ENCODE data around the gene RNF125. TPM values are rescaled to one million over a fixed set of nuclear protein-coding genes. Genes with fewer than 3 reads are reported as not detected.
A peak's percentile ranks its signal among the peaks of the same experiment; 100 is the strongest.

RNF125 gene
- total and polyA plus RNA-seq, 9 of the 15 experiments (the other 6 are each of a cell fraction or from before 2014, with no cell fraction given): 0.01 to 0.29 (median 0.07) TPM; not detected in 1

DNA sequence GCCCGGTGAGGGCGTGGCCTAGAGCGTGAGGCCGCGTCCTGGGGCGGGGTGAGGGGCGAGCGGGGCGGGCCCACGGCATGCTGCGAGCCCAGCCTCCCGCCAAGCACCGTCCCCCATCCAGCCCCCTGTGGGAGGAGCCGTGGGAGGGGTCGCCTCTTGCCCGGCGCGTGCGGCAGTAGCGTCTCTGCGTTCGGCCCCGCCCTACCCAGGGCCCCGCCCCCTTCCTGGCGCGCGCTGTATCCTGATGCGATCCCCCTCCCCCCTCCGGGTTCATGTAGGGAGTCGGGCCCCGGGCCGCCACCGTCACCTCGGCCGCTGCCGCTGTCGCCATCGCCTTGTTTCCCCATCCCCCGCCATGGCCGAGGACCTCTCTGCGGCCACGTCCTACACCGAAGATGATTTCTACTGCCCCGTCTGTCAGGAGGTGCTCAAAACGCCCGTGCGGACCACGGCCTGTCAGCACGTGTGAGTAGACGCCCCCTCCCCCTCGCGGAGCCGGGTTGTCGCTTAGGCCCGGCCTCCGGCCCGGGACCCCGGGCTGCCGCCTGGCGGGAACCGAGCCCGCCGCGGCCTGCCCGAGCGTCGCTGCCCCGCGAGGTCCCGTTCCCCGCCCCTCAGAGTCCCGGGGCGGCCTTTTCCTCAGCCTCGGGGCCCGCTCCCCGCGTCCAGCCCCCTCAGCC is 73.9 kb downstream of the RNF125 start (continued):
- TF ChIP-seq ZNF408 (CRISPR knock-in tag; IDR thresholded peaks at IDR 0.05; ENCODE audit: low read depth) (no peak), ZNF12 (CRISPR knock-in tag; IDR thresholded peaks at IDR 0.05) (no peak), ZBTB1 (CRISPR knock-in tag; IDR thresholded peaks at IDR 0.05; ENCODE audit: borderline replicate concordance, low read depth) (no peak), LARP7 (IDR thresholded peaks at IDR 0.05) (no peak), KAT7 (CRISPR knock-in tag; IDR thresholded peaks at IDR 0.05; ENCODE audit: borderline replicate concordance) (peak; percentile 68; the same call in 1 of the 2 replicates), CHD2 (IDR thresholded peaks at IDR 0.05; ENCODE audit: low read depth, low read length) (peak; percentile 65), FOS (IDR thresholded peaks at IDR 0.05; ENCODE audit: extremely low read depth, insufficient read length) (no peak), NR3C1 (CRISPR knock-in tag; IDR thresholded peaks at IDR 0.05) (no peak), GABPB2 (CRISPR knock-in tag; conservative IDR thresholded peaks at IDR 0.05) (no peak)
- TF ChIP-seq, protein P1, sequence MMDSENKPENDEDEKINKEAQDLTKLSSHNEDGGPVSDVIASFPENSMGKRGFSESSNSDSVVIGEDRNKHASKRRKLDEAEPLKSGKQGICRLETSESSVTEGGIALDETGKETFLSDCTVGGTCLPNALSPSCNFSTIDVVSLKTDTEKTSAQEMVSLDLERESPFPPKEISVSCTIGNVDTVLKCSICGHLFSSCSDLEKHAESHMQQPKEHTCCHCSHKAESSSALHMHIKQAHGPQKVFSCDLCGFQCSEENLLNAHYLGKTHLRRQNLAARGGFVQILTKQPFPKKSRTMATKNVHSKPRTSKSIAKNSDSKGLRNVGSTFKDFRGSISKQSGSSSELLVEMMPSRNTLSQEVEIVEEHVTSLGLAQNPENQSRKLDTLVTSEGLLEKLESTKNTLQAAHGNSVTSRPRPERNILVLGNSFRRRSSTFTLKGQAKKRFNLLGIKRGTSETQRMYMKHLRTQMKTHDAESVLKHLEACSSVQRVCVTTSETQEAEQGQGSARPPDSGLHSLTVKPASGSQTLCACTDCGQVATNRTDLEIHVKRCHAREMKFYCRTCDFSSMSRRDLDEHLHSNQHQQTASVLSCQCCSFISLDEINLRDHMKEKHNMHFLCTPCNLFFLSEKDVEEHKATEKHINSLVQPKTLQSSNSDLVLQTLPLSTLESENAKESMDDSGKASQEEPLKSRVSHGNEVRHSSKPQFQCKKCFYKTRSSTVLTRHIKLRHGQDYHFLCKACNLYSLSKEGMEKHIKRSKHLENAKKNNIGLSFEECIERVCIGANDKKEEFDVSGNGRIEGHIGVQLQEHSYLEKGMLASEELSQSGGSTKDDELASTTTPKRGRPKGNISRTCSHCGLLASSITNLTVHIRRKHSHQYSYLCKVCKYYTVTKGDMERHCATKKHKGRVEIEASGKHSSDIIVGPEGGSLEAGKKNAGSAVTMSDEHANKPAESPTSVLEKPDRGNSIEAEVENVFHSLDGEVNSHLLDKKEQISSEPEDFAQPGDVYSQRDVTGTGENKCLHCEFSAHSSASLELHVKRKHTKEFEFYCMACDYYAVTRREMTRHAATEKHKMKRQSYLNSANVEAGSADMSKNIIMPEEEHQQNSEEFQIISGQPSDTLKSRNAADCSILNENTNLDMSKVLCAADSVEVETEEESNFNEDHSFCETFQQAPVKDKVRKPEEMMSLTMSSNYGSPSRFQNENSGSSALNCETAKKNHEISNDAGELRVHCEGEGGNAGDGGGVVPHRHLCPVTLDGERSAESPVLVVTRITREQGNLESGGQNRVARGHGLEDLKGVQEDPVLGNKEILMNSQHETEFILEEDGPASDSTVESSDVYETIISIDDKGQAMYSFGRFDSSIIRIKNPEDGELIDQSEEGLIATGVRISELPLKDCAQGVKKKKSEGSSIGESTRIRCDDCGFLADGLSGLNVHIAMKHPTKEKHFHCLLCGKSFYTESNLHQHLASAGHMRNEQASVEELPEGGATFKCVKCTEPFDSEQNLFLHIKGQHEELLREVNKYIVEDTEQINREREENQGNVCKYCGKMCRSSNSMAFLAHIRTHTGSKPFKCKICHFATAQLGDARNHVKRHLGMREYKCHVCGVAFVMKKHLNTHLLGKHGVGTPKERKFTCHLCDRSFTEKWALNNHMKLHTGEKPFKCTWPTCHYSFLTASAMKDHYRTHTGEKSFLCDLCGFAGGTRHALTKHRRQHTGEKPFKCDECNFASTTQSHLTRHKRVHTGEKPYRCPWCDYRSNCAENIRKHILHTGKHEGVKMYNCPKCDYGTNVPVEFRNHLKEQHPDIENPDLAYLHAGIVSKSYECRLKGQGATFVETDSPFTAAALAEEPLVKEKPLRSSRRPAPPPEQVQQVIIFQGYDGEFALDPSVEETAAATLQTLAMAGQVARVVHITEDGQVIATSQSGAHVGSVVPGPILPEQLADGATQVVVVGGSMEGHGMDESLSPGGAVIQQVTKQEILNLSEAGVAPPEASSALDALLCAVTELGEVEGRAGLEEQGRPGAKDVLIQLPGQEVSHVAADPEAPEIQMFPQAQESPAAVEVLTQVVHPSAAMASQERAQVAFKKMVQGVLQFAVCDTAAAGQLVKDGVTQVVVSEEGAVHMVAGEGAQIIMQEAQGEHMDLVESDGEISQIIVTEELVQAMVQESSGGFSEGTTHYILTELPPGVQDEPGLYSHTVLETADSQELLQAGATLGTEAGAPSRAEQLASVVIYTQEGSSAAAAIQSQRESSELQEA (IDR thresholded peaks at IDR 0.05; ENCODE audit: low read depth): no peak
- TF ChIP-seq, protein P2, sequence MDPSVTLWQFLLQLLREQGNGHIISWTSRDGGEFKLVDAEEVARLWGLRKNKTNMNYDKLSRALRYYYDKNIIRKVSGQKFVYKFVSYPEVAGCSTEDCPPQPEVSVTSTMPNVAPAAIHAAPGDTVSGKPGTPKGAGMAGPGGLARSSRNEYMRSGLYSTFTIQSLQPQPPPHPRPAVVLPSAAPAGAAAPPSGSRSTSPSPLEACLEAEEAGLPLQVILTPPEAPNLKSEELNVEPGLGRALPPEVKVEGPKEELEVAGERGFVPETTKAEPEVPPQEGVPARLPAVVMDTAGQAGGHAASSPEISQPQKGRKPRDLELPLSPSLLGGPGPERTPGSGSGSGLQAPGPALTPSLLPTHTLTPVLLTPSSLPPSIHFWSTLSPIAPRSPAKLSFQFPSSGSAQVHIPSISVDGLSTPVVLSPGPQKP (CRISPR knock-in tag; IDR thresholded peaks at IDR 0.05): no peak
- TF ChIP-seq, protein P3, sequence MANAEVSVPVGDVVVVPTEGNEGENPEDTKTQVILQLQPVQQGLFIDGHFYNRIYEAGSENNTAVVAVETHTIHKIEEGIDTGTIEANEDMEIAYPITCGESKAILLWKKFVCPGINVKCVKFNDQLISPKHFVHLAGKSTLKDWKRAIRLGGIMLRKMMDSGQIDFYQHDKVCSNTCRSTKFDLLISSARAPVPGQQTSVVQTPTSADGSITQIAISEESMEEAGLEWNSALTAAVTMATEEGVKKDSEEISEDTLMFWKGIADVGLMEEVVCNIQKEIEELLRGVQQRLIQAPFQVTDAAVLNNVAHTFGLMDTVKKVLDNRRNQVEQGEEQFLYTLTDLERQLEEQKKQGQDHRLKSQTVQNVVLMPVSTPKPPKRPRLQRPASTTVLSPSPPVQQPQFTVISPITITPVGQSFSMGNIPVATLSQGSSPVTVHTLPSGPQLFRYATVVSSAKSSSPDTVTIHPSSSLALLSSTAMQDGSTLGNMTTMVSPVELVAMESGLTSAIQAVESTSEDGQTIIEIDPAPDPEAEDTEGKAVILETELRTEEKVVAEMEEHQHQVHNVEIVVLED (CRISPR knock-in tag; IDR thresholded peaks at IDR 0.05): peak; percentile 83
- TF ChIP-seq, protein P4, sequence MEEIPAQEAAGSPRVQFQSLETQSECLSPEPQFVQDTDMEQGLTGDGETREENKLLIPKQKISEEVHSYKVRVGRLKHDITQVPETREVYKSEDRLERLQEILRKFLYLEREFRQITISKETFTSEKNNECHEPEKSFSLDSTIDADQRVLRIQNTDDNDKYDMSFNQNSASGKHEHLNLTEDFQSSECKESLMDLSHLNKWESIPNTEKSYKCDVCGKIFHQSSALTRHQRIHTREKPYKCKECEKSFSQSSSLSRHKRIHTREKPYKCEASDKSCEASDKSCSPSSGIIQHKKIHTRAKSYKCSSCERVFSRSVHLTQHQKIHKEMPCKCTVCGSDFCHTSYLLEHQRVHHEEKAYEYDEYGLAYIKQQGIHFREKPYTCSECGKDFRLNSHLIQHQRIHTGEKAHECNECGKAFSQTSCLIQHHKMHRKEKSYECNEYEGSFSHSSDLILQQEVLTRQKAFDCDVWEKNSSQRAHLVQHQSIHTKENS (CRISPR knock-in tag; IDR thresholded peaks at IDR 0.05): no peak
- TF ChIP-seq, protein P5, sequence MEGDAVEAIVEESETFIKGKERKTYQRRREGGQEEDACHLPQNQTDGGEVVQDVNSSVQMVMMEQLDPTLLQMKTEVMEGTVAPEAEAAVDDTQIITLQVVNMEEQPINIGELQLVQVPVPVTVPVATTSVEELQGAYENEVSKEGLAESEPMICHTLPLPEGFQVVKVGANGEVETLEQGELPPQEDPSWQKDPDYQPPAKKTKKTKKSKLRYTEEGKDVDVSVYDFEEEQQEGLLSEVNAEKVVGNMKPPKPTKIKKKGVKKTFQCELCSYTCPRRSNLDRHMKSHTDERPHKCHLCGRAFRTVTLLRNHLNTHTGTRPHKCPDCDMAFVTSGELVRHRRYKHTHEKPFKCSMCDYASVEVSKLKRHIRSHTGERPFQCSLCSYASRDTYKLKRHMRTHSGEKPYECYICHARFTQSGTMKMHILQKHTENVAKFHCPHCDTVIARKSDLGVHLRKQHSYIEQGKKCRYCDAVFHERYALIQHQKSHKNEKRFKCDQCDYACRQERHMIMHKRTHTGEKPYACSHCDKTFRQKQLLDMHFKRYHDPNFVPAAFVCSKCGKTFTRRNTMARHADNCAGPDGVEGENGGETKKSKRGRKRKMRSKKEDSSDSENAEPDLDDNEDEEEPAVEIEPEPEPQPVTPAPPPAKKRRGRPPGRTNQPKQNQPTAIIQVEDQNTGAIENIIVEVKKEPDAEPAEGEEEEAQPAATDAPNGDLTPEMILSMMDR (IDR thresholded peaks at IDR 0.05 in 2 of 3, conservative IDR thresholded peaks at IDR 0.05 in 1 of 3; ENCODE audit: insufficient read depth in 2 of 3, low read depth in 1 of 3, low read length in 3 of 3): no peak
